WERI-Rb-1 (cell line): ENCODE data around the gene CD180.

Experiments
- DNase-seq: peaks from one replicate; pipeline ENCODE4 v3.0.0-alpha.2; 2020
- H3K27ac ChIP-seq: fragments of 250-450 bp; sonication (Bioruptor Pico); 2 replicates; pipeline ENCODE4 v1.5.1; 2020; ENCODE audit warnings: mild to moderate bottlenecking, moderate library complexity
- H3K27me3 ChIP-seq: fragments of 250-450 bp; sonication (Bioruptor Pico); 2 replicates; pipeline ENCODE4 v1.5.1; 2021; ENCODE audit warnings: mild to moderate bottlenecking, low read depth, moderate library complexity; ENCODE audit not compliant: insufficient read depth, severe bottlenecking
- H3K36me3 ChIP-seq: fragments of 250-450 bp; sonication (Bioruptor Pico); 2 replicates; pipeline ENCODE4 v1.5.1; 2020; ENCODE audit warnings: mild to moderate bottlenecking, moderate library complexity
- H3K4me3 ChIP-seq: 2 replicates; pipeline ENCODE4 v1.5.1; 2011; ENCODE audit warnings: low read depth, mild to moderate bottlenecking, control low read depth, low read length
- H3K9me3 ChIP-seq: fragments of 250-450 bp; sonication (Bioruptor Pico); 2 replicates; pipeline ENCODE4 v1.5.1; 2021; ENCODE audit warnings: mild to moderate bottlenecking, moderate library complexity; ENCODE audit not compliant: severe bottlenecking
- CTCF ChIP-seq: IDR thresholded peaks from 2 replicates; pipeline ENCODE4 v1.5.1; 2011; ENCODE audit warnings: low read depth, mild to moderate bottlenecking, control low read depth, inconsistent platforms, low read length

Gene CD180

GRCh38 chr5:67146981-67147380 lies 49.6 kb downstream of the CD180 start:
- no peaks in the 10 kb centered on the region for H3K9me3 ChIP-seq
- no peak overlapping the region for H3K27ac ChIP-seq
- H3K4me3 ChIP-seq, result no peak overlapping the region
- DNase-seq, result no peak
- no peaks in the 10 kb centered on the region for H3K27me3 ChIP-seq
- no peaks in the 10 kb centered on the region for H3K36me3 ChIP-seq
- no peak for TF ChIP-seq CTCF

GRCh38 chr5:67146574-67146973 lies 50.0 kb downstream of the CD180 start:
- Histone ChIP-seq H3K27ac (no peak overlapping the region), H3K4me3 (no peak overlapping the region), H3K36me3 (no peaks in the 10 kb centered on the region), H3K27me3 (no peaks in the 10 kb centered on the region), H3K9me3 (no peaks in the 10 kb centered on the region)
- no peak for TF ChIP-seq CTCF
- DNase-seq, result no peak

- H3K4me3 ChIP-seq, result no peak overlapping the region
- TF ChIP-seq CTCF, result no peak
- no peak overlapping the region for H3K27ac ChIP-seq
- no peaks in the 10 kb centered on the region for H3K36me3 ChIP-seq
- no peaks in the 10 kb centered on the region for H3K9me3 ChIP-seq
- no peaks in the 10 kb centered on the region for H3K27me3 ChIP-seq
- no peak for DNase-seq
Measured at GRCh38 chr5:67144183-67144639, 52.4 kb downstream of the CD180 start.

GRCh38 chr5:67143549-67143948 lies 53.0 kb downstream of the CD180 start:
- Histone ChIP-seq H3K9me3 (no peaks in the 10 kb centered on the region), H3K4me3 (no peak overlapping the region), H3K27ac (no peak overlapping the region), H3K36me3 (no peaks in the 10 kb centered on the region), H3K27me3 (no peaks in the 10 kb centered on the region)
- no peak for TF ChIP-seq CTCF
- DNase-seq, result no peak

- no peak for TF ChIP-seq CTCF
- Histone ChIP-seq H3K27me3 (no peaks in the 10 kb centered on the region), H3K27ac (no peak overlapping the region), H3K9me3 (no peaks in the 10 kb centered on the region), H3K36me3 (no peaks in the 10 kb centered on the region), H3K4me3 (no peak overlapping the region)
- no peak for DNase-seq
Measured at GRCh38 chr5:67142816-67143215, 53.8 kb downstream of the CD180 start.

GRCh38 chr5:67141644-67142043 lies 55.0 kb downstream of the CD180 start:
- no peak overlapping the region for H3K27ac ChIP-seq
- H3K9me3 ChIP-seq, result no peaks in the 10 kb centered on the region
- no peak for TF ChIP-seq CTCF
- DNase-seq, result no peak
- H3K27me3 ChIP-seq, result no peaks in the 10 kb centered on the region
- no peaks in the 10 kb centered on the region for H3K36me3 ChIP-seq
- no peak overlapping the region for H3K4me3 ChIP-seq
